A549 (cell line): ENCODE data around the gene JMJD8. TPM values are rescaled to one million over a fixed set of nuclear protein-coding genes. Genes with fewer than 3 reads are reported as not detected.

Experiments used
- ATAC-seq, 2 experiments: fragments of 200-7000 bp in 1 of 2; fragments of >200 bp in 1 of 2; cut with Nextera tagmentation in 1 of 2; cut with Tn5 transposase in 1 of 2; 3 replicates each; pipeline versions ENCODE4 v1.8.0 to v1.9.1; 2018 to 2020; ENCODE audit warnings: mild to moderate bottlenecking in 1 of 2, moderate library complexity in 1 of 2
- CTCF ChIA-PET: fragments of 300-600 bp; sonication (Branson Sonifier 250); formaldehyde crosslinking; extraction: SDS; loops from one replicate; lab custom pipeline; 2021; ENCODE audit warnings: antibody characterized with exemption, inconsistent platforms; lab: Yijun Ruan, JAX
- POLR2A ChIA-PET: fragments of 350-600 bp; formaldehyde crosslinking; extraction: SDS; loops from one replicate; lab custom pipeline; 2021; ENCODE audit warnings: antibody characterized with exemption, inconsistent platforms; lab: Yijun Ruan, JAX
- DNase-seq, 2 experiments: peaks; one replicate each; pipeline versions ENCODE4 v3.0.0 to v3.0.0-alpha.2; 2011 to 2016; ENCODE audit warnings: low read depth in 1 of 2, low spot score in 1 of 2
- FAIRE-seq: peaks from 2 replicates; lab custom pipeline; 2011; peaks lifted over from hg19 to GRCh38; lab: Jason Lieb, UNC
- H3K27ac ChIP-seq, 2 experiments: fragments of >200 bp; sonication (Bioruptor Twin); formaldehyde crosslinking; 3 replicates each; pipeline ENCODE4 v1.5.1; 2016 to 2017
- H3K4me1 ChIP-seq: fragments of >200 bp; sonication (Bioruptor Twin); formaldehyde crosslinking; 3 replicates; pipeline ENCODE4 v1.6.1; 2016
- H3K4me2 ChIP-seq: fragments of >200 bp; sonication (Bioruptor Twin); formaldehyde crosslinking; 3 replicates; pipeline ENCODE4 v1.6.1; 2016
- H3K4me3 ChIP-seq: fragments of >200 bp; sonication (Bioruptor Twin); formaldehyde crosslinking; 3 replicates; pipeline ENCODE4 v1.5.1; 2016
- H3K9me3 ChIP-seq: fragments of >200 bp; sonication (Bioruptor Twin); formaldehyde crosslinking; 3 replicates; pipeline ENCODE4 v1.6.1; 2016
- ATOH8 ChIP-seq: fragments of 250-450 bp; sonication (Bioruptor Pico); IDR thresholded peaks from 2 replicates; pipeline ENCODE4 v1.5.0; 2020; ENCODE audit warnings: low read depth, mild to moderate bottlenecking, moderate library complexity
- BHLHE40 ChIP-seq: IDR thresholded peaks from 2 replicates; pipeline ENCODE4 v1.6.1; 2012; ENCODE audit warnings: low read depth, low read length, inconsistent platforms
- CEBPB ChIP-seq, 2 experiments: fragments of >200 bp in 1 of 2; sonication (Bioruptor Twin) in 1 of 2; formaldehyde crosslinking in 1 of 2; IDR thresholded peaks; 2 replicates each; pipeline ENCODE4 v1.6.1; 2012 to 2016
- CHD2 ChIP-seq: fragments of 150-350 bp; IDR thresholded peaks from 2 replicates; pipeline ENCODE4 v1.6.1; 2014; ENCODE audit warnings: low read length; ENCODE audit not compliant: partially characterized antibody
- FOSB ChIP-seq: fragments of 250-450 bp; sonication (Bioruptor Pico); IDR thresholded peaks from 2 replicates; pipeline ENCODE4 v1.5.0; 2020; ENCODE audit warnings: mild to moderate bottlenecking, moderate library complexity
- FOXS1 ChIP-seq: fragments of 250-450 bp; sonication (Bioruptor Pico); IDR thresholded peaks from 2 replicates; pipeline ENCODE4 v1.5.0; 2020; ENCODE audit warnings: mild to moderate bottlenecking, moderate library complexity
- HES2 ChIP-seq: fragments of >200 bp; sonication (Bioruptor Twin); formaldehyde crosslinking; IDR thresholded peaks from 2 replicates; pipeline ENCODE4 v1.6.1; 2016
- HOXB5 ChIP-seq: fragments of 250-450 bp; sonication (Bioruptor Pico); IDR thresholded peaks from 2 replicates; pipeline ENCODE4 v1.5.0; 2020; ENCODE audit warnings: mild to moderate bottlenecking, moderate library complexity
- KDM1A ChIP-seq: fragments of 200-600 bp; sonication (generic); IDR thresholded peaks from 2 replicates; pipeline ENCODE4 v1.6.1; 2016; ENCODE audit warnings: low read depth, mild to moderate bottlenecking
- NFE2L2 ChIP-seq: fragments of 150-350 bp; conservative IDR thresholded peaks from 2 replicates; pipeline ENCODE4 v1.6.1; 2014; ENCODE audit warnings: low read length
- PBX3 ChIP-seq: IDR thresholded peaks from 2 replicates; pipeline ENCODE4 v1.6.1; 2012
- POLR2A ChIP-seq: IDR thresholded peaks from 2 replicates; pipeline ENCODE4 v1.6.1; 2012; ENCODE audit warnings: mild to moderate bottlenecking, low read length
- POLR2AphosphoS2 ChIP-seq: conservative IDR thresholded peaks from 2 replicates; pipeline ENCODE4 v1.6.1; 2012; ENCODE audit warnings: low read length, improper control_type of control experiment, inconsistent platforms
- RAD21 ChIP-seq, 2 experiments: fragments of >200 bp in 1 of 2; sonication (Bioruptor Twin) in 1 of 2; formaldehyde crosslinking in 1 of 2; IDR thresholded peaks in 1 of 2; conservative IDR thresholded peaks in 1 of 2; 2 replicates in 1 of 2; 3 replicates in 1 of 2; pipeline ENCODE4 v1.6.1; 2012 to 2018; ENCODE audit warnings: inconsistent platforms in 1 of 2
- RCOR1 ChIP-seq: fragments of 150-350 bp; IDR thresholded peaks from 2 replicates; pipeline ENCODE4 v1.6.1; 2014; ENCODE audit warnings: antibody characterized with exemption, low read length, low read depth
- RFX5 ChIP-seq: fragments of 450-650 bp; IDR thresholded peaks from 2 replicates; pipeline ENCODE4 v1.7.1; 2014; ENCODE audit warnings: antibody characterized with exemption, mild to moderate bottlenecking, moderate library complexity
- RNF2 ChIP-seq: fragments of 200-600 bp; sonication (generic); IDR thresholded peaks from 2 replicates; pipeline ENCODE4 v1.6.1; 2016; ENCODE audit warnings: low read depth, mild to moderate bottlenecking, antibody characterized with exemption, moderate library complexity, borderline replicate concordance
- SREBF2 ChIP-seq: fragments of 450-650 bp; IDR thresholded peaks from 2 replicates; pipeline ENCODE4 v1.6.1; 2014; ENCODE audit warnings: mild to moderate bottlenecking, moderate library complexity
- TP53 ChIP-seq: fragments of 250-450 bp; sonication (Bioruptor Pico); IDR thresholded peaks from 2 replicates; pipeline ENCODE4 v1.5.0; 2021; ENCODE audit warnings: mild to moderate bottlenecking, moderate library complexity
- ZC3H11A ChIP-seq: fragments of 450-650 bp; IDR thresholded peaks from 2 replicates; pipeline ENCODE4 v1.6.1; 2014; ENCODE audit warnings: antibody characterized with exemption, mild to moderate bottlenecking
- ZFP36 ChIP-seq: fragments of 450-650 bp; IDR thresholded peaks from 2 replicates; pipeline ENCODE4 v1.6.1; 2014; ENCODE audit warnings: borderline replicate concordance; ENCODE audit not compliant: partially characterized antibody
- ZSCAN20 ChIP-seq: fragments of 250-450 bp; sonication (Bioruptor Pico); IDR thresholded peaks from 2 replicates; pipeline ENCODE4 v1.8.0; 2022; ENCODE audit warnings: mild to moderate bottlenecking, moderate library complexity
- WGBS: methylation state at CpG from one replicate; pipeline ENCODE4 v1.1.6; 2017; ENCODE audit errors: missing lambda C conversion rate; 5-methylcytosine and 5-hydroxymethylcytosine counted together
- polyA plus RNA-seq, 4 experiments: library from polyadenylated mRNA; depleted of rRNA in 3 of 4; stranded (reverse); fragments of >200 nt; fragmentation: RNase III in 1 of 4; extraction: RNeasy Plus Mini Kit Qiagen cat#74134 plus additional on column Dnase treatment in 1 of 4; gene quantifications; 2 replicates in 3 of 4; 3 replicates in 1 of 4; pipeline ENCODE4 v1.2.3, GENCODE V29; 2011 to 2017
- TF ChIP-seq, protein P1 (sequence below): fragments of 450-650 bp; IDR thresholded peaks from 2 replicates; pipeline ENCODE4 v1.6.1; 2014; ENCODE audit warnings: antibody characterized with exemption
- TF ChIP-seq, protein P2 (sequence below): fragments of >200 bp; sonication (Bioruptor Twin); formaldehyde crosslinking; IDR thresholded peaks from 3 replicates; pipeline ENCODE4 v1.5.1; 2016

The JMJD8 gene
- polyA plus RNA-seq, 2 of the 4 experiments (the other 2 are of a cell fraction) = 37.5 to 72.6 TPM

DNA sequence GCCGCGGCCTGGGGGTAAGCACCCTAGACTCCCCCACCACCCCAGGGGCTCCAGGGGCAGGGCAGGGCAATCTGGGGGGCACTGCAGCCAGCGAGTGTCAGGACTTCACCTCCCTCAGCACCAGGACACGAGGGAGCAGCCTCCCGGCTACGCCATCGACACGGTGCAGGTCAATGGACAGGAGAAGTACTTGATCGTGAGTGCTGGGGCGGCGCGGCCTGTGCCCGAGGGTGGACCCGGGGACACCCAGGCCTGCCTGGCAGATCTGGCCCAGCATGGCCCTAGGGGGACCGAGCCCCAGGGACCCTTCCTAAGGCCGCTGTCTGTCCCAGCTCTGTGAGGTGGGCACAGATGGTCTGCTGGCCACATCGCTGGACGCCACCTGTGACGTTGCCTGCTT is 11.8 kb downstream of the JMJD8 start:
- TF ChIP-seq HOXB5 (no peak), RAD21 (conservative IDR thresholded peaks at IDR 0.05 in 1 of 2, IDR thresholded peaks at IDR 0.05 in 1 of 2) (no peak), PBX3 (no peak), POLR2AphosphoS2 (no peak), BHLHE40 (no peak), KDM1A (no peak), HES2 (no peak), POLR2A (no peak), RFX5 (no peak), FOXS1 (CRISPR knock-in tag) (no peak), CEBPB (IDR thresholded peaks at IDR 0.05) (no peak), RNF2 (no peak), FOSB (CRISPR knock-in tag) (no peak), ATOH8 (CRISPR knock-in tag) (no peak), ZSCAN20 (CRISPR knock-in tag) (no peak), CHD2 (no peak)
- TF ChIP-seq, protein P1, sequence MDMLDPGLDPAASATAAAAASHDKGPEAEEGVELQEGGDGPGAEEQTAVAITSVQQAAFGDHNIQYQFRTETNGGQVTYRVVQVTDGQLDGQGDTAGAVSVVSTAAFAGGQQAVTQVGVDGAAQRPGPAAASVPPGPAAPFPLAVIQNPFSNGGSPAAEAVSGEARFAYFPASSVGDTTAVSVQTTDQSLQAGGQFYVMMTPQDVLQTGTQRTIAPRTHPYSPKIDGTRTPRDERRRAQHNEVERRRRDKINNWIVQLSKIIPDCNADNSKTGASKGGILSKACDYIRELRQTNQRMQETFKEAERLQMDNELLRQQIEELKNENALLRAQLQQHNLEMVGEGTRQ = no peak
- TF ChIP-seq, protein P2, sequence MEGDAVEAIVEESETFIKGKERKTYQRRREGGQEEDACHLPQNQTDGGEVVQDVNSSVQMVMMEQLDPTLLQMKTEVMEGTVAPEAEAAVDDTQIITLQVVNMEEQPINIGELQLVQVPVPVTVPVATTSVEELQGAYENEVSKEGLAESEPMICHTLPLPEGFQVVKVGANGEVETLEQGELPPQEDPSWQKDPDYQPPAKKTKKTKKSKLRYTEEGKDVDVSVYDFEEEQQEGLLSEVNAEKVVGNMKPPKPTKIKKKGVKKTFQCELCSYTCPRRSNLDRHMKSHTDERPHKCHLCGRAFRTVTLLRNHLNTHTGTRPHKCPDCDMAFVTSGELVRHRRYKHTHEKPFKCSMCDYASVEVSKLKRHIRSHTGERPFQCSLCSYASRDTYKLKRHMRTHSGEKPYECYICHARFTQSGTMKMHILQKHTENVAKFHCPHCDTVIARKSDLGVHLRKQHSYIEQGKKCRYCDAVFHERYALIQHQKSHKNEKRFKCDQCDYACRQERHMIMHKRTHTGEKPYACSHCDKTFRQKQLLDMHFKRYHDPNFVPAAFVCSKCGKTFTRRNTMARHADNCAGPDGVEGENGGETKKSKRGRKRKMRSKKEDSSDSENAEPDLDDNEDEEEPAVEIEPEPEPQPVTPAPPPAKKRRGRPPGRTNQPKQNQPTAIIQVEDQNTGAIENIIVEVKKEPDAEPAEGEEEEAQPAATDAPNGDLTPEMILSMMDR = no peak
- TF ChIP-seq, all 56 proteins: peak for 0
- ATAC-seq = no peak
- Histone ChIP-seq H3K4me3 (no peak overlapping the region), H3K27ac (no peak overlapping the region), H3K4me1 (peaks cover 27% of the 10 kb centered on the region), H3K9me3 (no peaks in the 10 kb centered on the region), H3K4me2 (no peak overlapping the region)
- FAIRE-seq = no peak
- ChIA-PET CTCF (interaction anchor here (1.0 to 2.3 kb wide), 2 partner anchors 11 to 14 kb away, joined by 3 to 8 read pairs; no protein-coding TSS in a partner anchor), POLR2A (no interaction called here)
- whole genome bisulfite sequencing = 96% methylated on average over 16 of the region's 19 CpGs
- DNase-seq = no peak

DNA sequence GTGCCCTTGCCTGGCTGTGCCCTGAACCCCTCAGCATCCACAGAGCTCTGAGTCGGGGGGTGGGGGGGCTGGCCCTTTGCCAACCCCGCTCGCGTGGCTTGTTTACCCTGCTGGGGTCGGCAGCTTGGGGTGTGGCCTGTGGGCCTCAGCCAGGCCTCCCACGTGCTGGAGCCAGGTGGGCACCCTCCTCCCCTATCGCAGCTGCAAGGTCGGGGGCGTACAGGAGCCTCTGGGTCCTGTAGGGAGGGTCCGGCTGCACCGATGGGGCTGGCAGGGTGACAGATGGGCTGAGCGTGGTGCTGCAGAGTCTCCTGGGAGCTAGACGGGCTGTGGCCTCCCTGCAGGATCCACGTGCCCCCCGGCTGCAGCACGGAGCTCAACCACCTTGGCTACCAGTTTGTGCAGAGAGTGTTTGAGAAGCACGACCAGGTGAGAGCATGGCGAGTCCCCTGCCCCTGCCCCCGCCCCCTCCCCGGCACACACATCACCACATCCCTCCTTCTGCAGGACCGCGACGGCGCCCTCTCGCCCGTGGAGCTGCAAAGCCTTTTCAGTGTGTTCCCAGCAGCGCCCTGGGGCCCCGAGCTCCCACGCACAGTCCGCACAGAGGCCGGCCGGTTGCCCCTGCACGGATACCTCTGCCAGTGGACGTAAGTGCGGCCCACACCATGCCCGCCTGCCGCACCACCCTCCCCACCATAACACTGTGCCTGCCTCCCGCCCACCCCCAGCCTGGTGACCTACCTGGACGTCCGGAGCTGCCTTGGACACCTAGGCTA is 12.6 kb downstream of the JMJD8 start:
- H3K27ac ChIP-seq = no peak overlapping the region
- DNase-seq = no peak
- no peak for FAIRE-seq
- WGBS = 92% methylated on average over 25 of the region's 40 CpGs
- H3K4me3 ChIP-seq = no peak overlapping the region
- POLR2A ChIA-PET = no interaction called here
- TF ChIP-seq SREBF2 = no peak
- no peak for TF ChIP-seq ATOH8 (CRISPR knock-in tag)
- TF ChIP-seq NFE2L2 = no peak
- TF ChIP-seq POLR2AphosphoS2 = no peak
- no peak for TF ChIP-seq TP53 (CRISPR knock-in tag)
- no peak for TF ChIP-seq RCOR1
- no peak for TF ChIP-seq RFX5
- TF ChIP-seq ZFP36 = no peak
- no peak for TF ChIP-seq ZC3H11A
- TF ChIP-seq RNF2 = no peak
- TF ChIP-seq, protein P2 = no peak
- CTCF ChIA-PET = interaction anchor here (0.6 to 2.3 kb wide), 7 partner anchors 11 to 1469 kb away, joined by 3 to 8 read pairs (median 3); partner anchors contain the start of gene PIGQ
- no peaks in the 10 kb centered on the region for H3K9me3 ChIP-seq
- no peak overlapping the region for H3K4me2 ChIP-seq
- peaks cover 28% of the 10 kb centered on the region for H3K4me1 ChIP-seq
- no peak for ATAC-seq
